Mesothelial cell of epicardium (in vitro differentiated cells): ENCODE results near the gene ENDOV. TPM values are rescaled to one million over a fixed set of nuclear protein-coding genes. Genes with fewer than 3 reads are reported as not detected.

Experiments
- DNase-seq, 2 experiments: peaks; one replicate each; pipeline ENCODE4 v3.0.0; 2021; ENCODE audit warnings: low spot score in 2 of 2; ENCODE audit not compliant: unreplicated experiment in 2 of 2
- H3K27ac Mint-ChIP-seq: 2 replicates; pipeline ENCODE4 v1.8.0; 2021; ENCODE audit warnings: mixed read lengths
- H3K27me3 Mint-ChIP-seq: 2 replicates; pipeline ENCODE4 v1.8.0; 2021; ENCODE audit warnings: low read depth, mixed read lengths
- H3K36me3 Mint-ChIP-seq: 2 replicates; pipeline ENCODE4 v1.8.0; 2021; ENCODE audit warnings: mixed read lengths
- H3K4me1 Mint-ChIP-seq: 2 replicates; pipeline ENCODE4 v1.8.0; 2021; ENCODE audit warnings: mixed read lengths
- H3K4me3 Mint-ChIP-seq: 2 replicates; pipeline ENCODE4 v1.8.0; 2021; ENCODE audit warnings: mild to moderate bottlenecking, moderate library complexity, mixed read lengths
- H3K9me3 Mint-ChIP-seq: 2 replicates; pipeline ENCODE4 v1.8.0; 2021; ENCODE audit warnings: mixed read lengths
- total RNA-seq: library from RNA; stranded (reverse); gene quantifications from 3 replicates; pipeline ENCODE4 v1.2.1, GENCODE V29; 2021
- TF ChIP-seq, protein P1 (sequence below): fragments of 200-600 bp; sonication (generic); IDR thresholded peaks from one replicate; pipeline ENCODE4 v1.5.0; 2021; ENCODE audit warnings: antibody characterized with exemption; ENCODE audit not compliant: unreplicated experiment

ENDOV gene
- total RNA-seq, 1 donor from 2014 or later, result 43.0 TPM

- no peak overlapping the region for H3K4me3 Mint-ChIP-seq
- no peaks in the 10 kb centered on the region for H3K9me3 Mint-ChIP-seq
- H3K36me3 Mint-ChIP-seq, result peaks cover 42% of the 10 kb centered on the region
- no peak for DNase-seq
- H3K4me1 Mint-ChIP-seq, result no peaks in the 10 kb centered on the region
- TF ChIP-seq, protein P1, sequence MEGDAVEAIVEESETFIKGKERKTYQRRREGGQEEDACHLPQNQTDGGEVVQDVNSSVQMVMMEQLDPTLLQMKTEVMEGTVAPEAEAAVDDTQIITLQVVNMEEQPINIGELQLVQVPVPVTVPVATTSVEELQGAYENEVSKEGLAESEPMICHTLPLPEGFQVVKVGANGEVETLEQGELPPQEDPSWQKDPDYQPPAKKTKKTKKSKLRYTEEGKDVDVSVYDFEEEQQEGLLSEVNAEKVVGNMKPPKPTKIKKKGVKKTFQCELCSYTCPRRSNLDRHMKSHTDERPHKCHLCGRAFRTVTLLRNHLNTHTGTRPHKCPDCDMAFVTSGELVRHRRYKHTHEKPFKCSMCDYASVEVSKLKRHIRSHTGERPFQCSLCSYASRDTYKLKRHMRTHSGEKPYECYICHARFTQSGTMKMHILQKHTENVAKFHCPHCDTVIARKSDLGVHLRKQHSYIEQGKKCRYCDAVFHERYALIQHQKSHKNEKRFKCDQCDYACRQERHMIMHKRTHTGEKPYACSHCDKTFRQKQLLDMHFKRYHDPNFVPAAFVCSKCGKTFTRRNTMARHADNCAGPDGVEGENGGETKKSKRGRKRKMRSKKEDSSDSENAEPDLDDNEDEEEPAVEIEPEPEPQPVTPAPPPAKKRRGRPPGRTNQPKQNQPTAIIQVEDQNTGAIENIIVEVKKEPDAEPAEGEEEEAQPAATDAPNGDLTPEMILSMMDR, result no peak
- H3K27me3 Mint-ChIP-seq, result no peaks in the 10 kb centered on the region
- no peak overlapping the region for H3K27ac Mint-ChIP-seq
Measured at GRCh38 chr17:80379348-80379747, 35.6 kb upstream of the ENDOV start.

DNA sequence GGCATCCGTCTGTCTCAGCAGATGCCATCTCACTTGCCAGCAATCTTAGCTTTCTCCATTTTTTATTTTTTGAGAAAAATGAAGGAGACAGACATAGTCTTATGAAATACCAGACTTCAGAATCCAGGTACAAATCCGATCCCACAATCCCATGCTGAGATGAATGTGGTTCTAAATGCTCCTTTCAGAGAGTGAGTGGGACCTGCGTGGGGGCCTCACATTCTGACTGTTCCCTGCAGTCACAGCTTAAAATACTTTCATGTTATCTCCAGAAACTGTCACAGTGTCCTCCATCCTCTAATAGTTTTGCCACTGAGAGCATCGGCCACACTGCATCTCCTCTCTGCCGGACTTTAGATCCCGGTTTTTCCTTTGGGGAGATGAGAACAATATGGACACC is 34.9 kb upstream of the ENDOV start:
- Mint-ChIP-seq H3K9me3 (no peaks in the 10 kb centered on the region), H3K27ac (no peak overlapping the region), H3K27me3 (no peaks in the 10 kb centered on the region), H3K36me3 (peaks cover 37% of the 10 kb centered on the region), H3K4me3 (no peak overlapping the region), H3K4me1 (no peaks in the 10 kb centered on the region)
- TF ChIP-seq, protein P1, result no peak
- no peak for DNase-seq

- peaks cover 37% of the 10 kb centered on the region for H3K36me3 Mint-ChIP-seq
- DNase-seq, result no peak
- H3K27ac Mint-ChIP-seq, result no peak overlapping the region
- no peaks in the 10 kb centered on the region for H3K27me3 Mint-ChIP-seq
- no peaks in the 10 kb centered on the region for H3K4me1 Mint-ChIP-seq
- H3K9me3 Mint-ChIP-seq, result no peaks in the 10 kb centered on the region
- H3K4me3 Mint-ChIP-seq, result no peak overlapping the region
- TF ChIP-seq, protein P1, result no peak
Measured at GRCh38 chr17:80380555-80381002, 34.4 kb upstream of the ENDOV start.

DNA sequence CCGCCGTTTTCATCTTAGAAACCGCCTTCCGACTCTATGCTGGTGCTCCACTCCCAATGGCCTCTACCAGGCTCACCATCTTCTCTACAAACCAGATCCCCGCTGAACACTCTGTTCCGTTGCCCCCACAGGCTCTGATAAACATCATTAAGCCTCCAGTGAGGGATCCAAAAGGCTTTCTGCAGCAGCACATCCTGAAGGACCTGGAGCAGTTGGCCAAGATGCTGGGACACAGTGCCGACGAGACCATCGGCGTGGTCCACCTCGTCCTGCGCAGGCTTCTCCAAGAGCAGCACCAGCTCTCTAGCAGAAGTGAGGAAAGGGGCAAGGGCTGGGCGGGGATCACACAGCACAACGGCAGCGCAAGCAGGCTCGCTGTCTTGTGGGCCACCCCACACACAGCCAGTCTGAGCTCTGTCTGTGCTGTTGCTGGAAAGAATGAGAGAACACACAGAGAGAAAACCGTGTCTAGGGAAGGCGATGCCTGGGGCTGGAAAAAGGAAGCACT is 33.5 kb upstream of the ENDOV start:
- Mint-ChIP-seq H3K27ac (no peak overlapping the region), H3K27me3 (no peaks in the 10 kb centered on the region), H3K36me3 (peaks cover 39% of the 10 kb centered on the region), H3K4me1 (no peaks in the 10 kb centered on the region), H3K9me3 (no peaks in the 10 kb centered on the region), H3K4me3 (no peak overlapping the region)
- no peak for DNase-seq
- TF ChIP-seq, protein P1, result no peak

DNA sequence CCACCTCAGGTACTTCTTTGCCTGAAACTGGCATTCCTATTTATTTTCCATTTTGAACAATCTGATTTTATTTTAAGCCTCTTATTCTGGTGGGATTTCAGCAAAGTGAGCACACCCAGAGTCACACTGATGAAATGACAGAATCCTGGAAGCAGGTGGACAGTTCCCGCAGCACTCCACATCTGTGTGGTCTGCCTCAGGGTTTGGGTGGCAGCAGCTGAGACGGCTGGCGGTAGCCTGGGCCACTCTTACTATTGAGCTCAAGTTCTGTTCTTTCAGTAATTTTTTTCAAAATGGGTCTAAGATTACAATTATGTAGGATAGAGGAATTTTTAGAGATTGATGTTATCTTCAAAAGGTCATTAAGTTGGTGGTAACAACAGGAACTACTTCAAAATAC is 32.5 kb upstream of the ENDOV start:
- no peaks in the 10 kb centered on the region for H3K27me3 Mint-ChIP-seq
- H3K9me3 Mint-ChIP-seq, result no peaks in the 10 kb centered on the region
- no peak overlapping the region for H3K4me3 Mint-ChIP-seq
- DNase-seq, result no peak
- H3K27ac Mint-ChIP-seq, result no peak overlapping the region
- H3K4me1 Mint-ChIP-seq, result no peaks in the 10 kb centered on the region
- TF ChIP-seq, protein P1, result no peak
- H3K36me3 Mint-ChIP-seq, result peaks cover 30% of the 10 kb centered on the region

- H3K27me3 Mint-ChIP-seq, result no peaks in the 10 kb centered on the region
- no peaks in the 10 kb centered on the region for H3K4me1 Mint-ChIP-seq
- H3K36me3 Mint-ChIP-seq, result peaks cover 28% of the 10 kb centered on the region
- H3K9me3 Mint-ChIP-seq, result no peaks in the 10 kb centered on the region
- TF ChIP-seq, protein P1, result no peak
- H3K27ac Mint-ChIP-seq, result no peak overlapping the region
- DNase-seq, result no peak
- H3K4me3 Mint-ChIP-seq, result no peak overlapping the region
Measured at GRCh38 chr17:80382956-80383355, 32.0 kb upstream of the ENDOV start.
